Esophagus squamous epithelium (tissue), 4 donors: ENCODE results near the gene HBM.

ENCODE experiments used
- CTCF ChIP-seq, 6 experiments: fragments of 450-650 bp in 4 of 6; fragments of 200-600 bp in 2 of 6; sonication (generic) in 2 of 6; IDR thresholded peaks; one replicate each; pipeline ENCODE4 v1.5.1; 2016 to 2019; ENCODE audit warnings: antibody characterized with exemption in 6 of 6, mild to moderate bottlenecking in 4 of 6, moderate library complexity in 4 of 6
- POLR2A ChIP-seq, 4 donors: fragments of 450-650 bp; IDR thresholded peaks; one replicate each; pipeline ENCODE4 v1.6.1; 2017; ENCODE audit warnings: antibody characterized with exemption in 4 of 4, mild to moderate bottlenecking in 4 of 4, moderate library complexity in 3 of 4

DNA sequence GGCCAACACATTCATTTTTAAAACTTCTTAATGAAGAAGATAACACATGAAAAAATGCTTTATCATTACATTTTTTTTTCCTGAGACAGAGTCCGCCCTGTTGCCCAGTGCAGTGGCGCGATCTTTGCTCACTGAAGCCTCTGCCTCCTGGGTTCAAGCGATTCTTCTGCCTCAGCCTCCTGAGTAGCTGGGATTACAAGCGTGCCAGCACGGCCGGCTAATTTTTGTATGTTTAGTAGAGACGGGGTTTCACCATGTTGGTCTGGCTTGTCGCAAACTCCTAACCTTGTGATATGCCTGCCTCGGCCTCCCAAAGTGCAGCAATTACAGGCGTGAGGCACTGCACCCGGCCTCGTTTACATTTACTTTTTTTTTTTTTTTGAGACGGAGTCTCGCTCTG is 27.7 kb downstream of the HBM start:
- TF ChIP-seq POLR2A (IDR thresholded peaks at IDR 0.05): no peak
- no peak for TF ChIP-seq CTCF (IDR thresholded peaks at IDR 0.05)
